Activated T-helper 1 cell treated with anti-CD3 and anti-CD28 coated beads, Interleukin-12 subunit alpha, Interleukin-12 subunit beta, Interleukin-2, Interleukin-4 antibody, amounts not matched to agents 30 ng/mL and 10 ng/mL and 1 ng/mL, durations not matched to agents 14 hours and 24 hours and 36 hours (primary cell): Measurements from ENCODE around the gene ZBTB16. TPM values are rescaled to one million over a fixed set of nuclear protein-coding genes. Genes with fewer than 3 reads are reported as not detected.

Experiments used
- DNase-seq: peaks from one replicate; pipeline ENCODE4 v3.0.0; 2021; ENCODE audit warnings: low spot score
- H3K27ac Mint-ChIP-seq: one replicate; pipeline ENCODE4 v1.8.0; 2021; ENCODE audit warnings: mild to moderate bottlenecking, mixed read lengths
- H3K27me3 Mint-ChIP-seq: one replicate; pipeline ENCODE4 v1.8.0; 2022; ENCODE audit warnings: mild to moderate bottlenecking, moderate library complexity, mixed read lengths; ENCODE audit not compliant: insufficient read depth
- H3K36me3 Mint-ChIP-seq: one replicate; pipeline ENCODE4 v1.8.0; 2021; ENCODE audit warnings: low read depth, mixed read lengths
- H3K4me1 Mint-ChIP-seq: one replicate; pipeline ENCODE4 v1.8.0; 2021; ENCODE audit warnings: low read depth, mixed read lengths
- H3K4me3 Mint-ChIP-seq: one replicate; pipeline ENCODE4 v1.8.0; 2021; ENCODE audit warnings: mild to moderate bottlenecking, moderate library complexity, mixed read lengths
- H3K9me3 Mint-ChIP-seq: one replicate; pipeline ENCODE4 v1.8.0; 2021; ENCODE audit warnings: mixed read lengths
- intact Hi-C: fragments of 100-400 bp; cut with micrococcal nuclease; formaldehyde crosslinking; loops from one replicate; pipeline ENCODE4 v1.15.1; 2024
- total RNA-seq: library from RNA; stranded (reverse); gene quantifications from 2 replicates; pipeline ENCODE4 v1.2.3, GENCODE V29; 2022

Gene ZBTB16
- total RNA-seq, 1 donor from 2014 or later = 3.4 TPM

- Mint-ChIP-seq H3K27me3 (no peaks in the 10 kb centered on the region), H3K9me3 (no peaks in the 10 kb centered on the region), H3K4me1 (peaks cover 55% of the 10 kb centered on the region), H3K4me3 (no peak overlapping the region), H3K36me3 (peaks cover 3% of the 10 kb centered on the region), H3K27ac (no peak overlapping the region)
- DNase-seq = no peak
- intact Hi-C loops = no loop called here
Measured at GRCh38 chr11:114161486-114162250, 102.2 kb downstream of the ZBTB16 start.

GRCh38 chr11:114162719-114163123 is 103.2 kb downstream of the ZBTB16 start:
- H3K4me1 Mint-ChIP-seq = peaks cover 62% of the 10 kb centered on the region
- H3K36me3 Mint-ChIP-seq = peaks cover 3% of the 10 kb centered on the region
- H3K27ac Mint-ChIP-seq = no peak overlapping the region
- no peak overlapping the region for H3K4me3 Mint-ChIP-seq
- DNase-seq = no peak
- H3K27me3 Mint-ChIP-seq = no peaks in the 10 kb centered on the region
- H3K9me3 Mint-ChIP-seq = no peaks in the 10 kb centered on the region
- intact Hi-C loops = no loop called here

GRCh38 chr11:114163229-114163631 is 103.7 kb downstream of the ZBTB16 start:
- Mint-ChIP-seq H3K36me3 (peaks cover 2% of the 10 kb centered on the region), H3K27ac (no peak overlapping the region), H3K27me3 (no peaks in the 10 kb centered on the region), H3K4me1 (peaks cover 62% of the 10 kb centered on the region), H3K9me3 (no peaks in the 10 kb centered on the region), H3K4me3 (no peak overlapping the region)
- no peak for DNase-seq
- intact Hi-C loops = no loop called here

DNA sequence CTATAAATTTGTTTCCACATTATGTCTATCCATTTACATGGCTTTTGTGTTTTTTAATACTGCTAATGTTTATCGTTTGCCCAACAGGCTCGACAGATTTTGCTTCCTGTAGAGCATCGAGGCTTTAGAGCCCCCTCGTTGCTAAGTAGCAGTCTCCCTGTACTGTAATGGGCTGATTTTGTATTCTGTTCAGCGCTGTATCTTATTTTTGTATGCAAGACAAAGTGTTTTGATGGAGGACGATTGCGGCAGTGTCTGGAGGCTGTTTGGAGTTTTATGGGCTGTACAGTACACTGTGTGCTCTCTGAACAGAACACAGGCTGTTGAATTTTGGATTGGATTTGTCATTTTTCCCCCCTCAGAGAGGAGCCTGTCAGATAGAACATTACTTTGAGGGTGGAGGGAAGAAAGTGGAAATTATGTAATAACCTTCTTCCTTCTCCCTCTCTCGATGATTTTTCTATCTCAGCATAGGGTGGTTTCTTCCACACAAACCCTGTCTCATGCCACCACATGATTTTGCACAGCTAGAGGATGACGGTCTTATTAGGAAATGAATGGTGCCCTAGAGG is 104.4 kb downstream of the ZBTB16 start:
- intact Hi-C loops = no loop called here
- no peak overlapping the region for H3K27ac Mint-ChIP-seq
- peaks cover 2% of the 10 kb centered on the region for H3K36me3 Mint-ChIP-seq
- H3K9me3 Mint-ChIP-seq = no peaks in the 10 kb centered on the region
- DNase-seq = no peak
- no peak overlapping the region for H3K4me3 Mint-ChIP-seq
- no peaks in the 10 kb centered on the region for H3K27me3 Mint-ChIP-seq
- peaks cover 65% of the 10 kb centered on the region for H3K4me1 Mint-ChIP-seq

DNA sequence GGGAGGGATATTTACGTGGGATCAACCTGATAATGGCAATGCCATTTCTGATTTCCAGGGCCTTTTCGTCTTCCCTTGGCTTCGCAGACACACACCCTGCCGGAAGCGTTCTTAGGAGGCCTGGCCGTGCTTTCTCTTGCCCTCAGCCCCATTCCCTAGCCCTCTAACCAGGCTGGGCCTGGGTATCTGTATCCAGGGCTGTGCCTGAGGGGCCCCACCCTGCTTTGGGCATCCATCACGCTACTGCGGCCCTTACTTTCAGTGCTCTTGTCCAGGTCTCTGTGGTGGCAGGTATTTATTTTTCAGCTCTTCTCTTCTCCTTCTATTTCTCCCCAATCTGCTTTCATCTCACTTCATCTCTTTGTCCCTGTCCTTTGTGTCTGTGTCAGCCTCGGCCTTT is 105.0 kb downstream of the ZBTB16 start:
- Mint-ChIP-seq H3K9me3 (no peaks in the 10 kb centered on the region), H3K36me3 (peaks cover 2% of the 10 kb centered on the region), H3K4me1 (peaks cover 66% of the 10 kb centered on the region), H3K27me3 (peaks cover 1% of the 10 kb centered on the region), H3K4me3 (no peak overlapping the region), H3K27ac (no peak overlapping the region)
- intact Hi-C loops = no loop called here
- no peak for DNase-seq

GRCh38 chr11:114165326-114166230 is 106.1 kb downstream of the ZBTB16 start:
- intact Hi-C loops = no loop called here
- no peaks in the 10 kb centered on the region for H3K9me3 Mint-ChIP-seq
- peaks cover 58% of the 10 kb centered on the region for H3K4me1 Mint-ChIP-seq

GRCh38 chr11:114166362-114166761 is 106.9 kb downstream of the ZBTB16 start:
- Mint-ChIP-seq H3K9me3 (no peaks in the 10 kb centered on the region), H3K4me3 (no peak overlapping the region), H3K4me1 (peaks cover 50% of the 10 kb centered on the region), H3K27me3 (peaks cover 4% of the 10 kb centered on the region), H3K36me3 (no peaks in the 10 kb centered on the region), H3K27ac (peak overlapping the region; percentile 67)
- intact Hi-C loops = no loop called here
- no peak for DNase-seq

More at GRCh38 chr11:114165326-114166230, 106.1 kb downstream of the ZBTB16 start:
- no peak for DNase-seq
- Mint-ChIP-seq H3K36me3 (peaks cover 2% of the 10 kb centered on the region), H3K27me3 (peaks cover 4% of the 10 kb centered on the region), H3K27ac (peak overlapping the region; percentile 67), H3K4me3 (no peak overlapping the region)

DNA sequence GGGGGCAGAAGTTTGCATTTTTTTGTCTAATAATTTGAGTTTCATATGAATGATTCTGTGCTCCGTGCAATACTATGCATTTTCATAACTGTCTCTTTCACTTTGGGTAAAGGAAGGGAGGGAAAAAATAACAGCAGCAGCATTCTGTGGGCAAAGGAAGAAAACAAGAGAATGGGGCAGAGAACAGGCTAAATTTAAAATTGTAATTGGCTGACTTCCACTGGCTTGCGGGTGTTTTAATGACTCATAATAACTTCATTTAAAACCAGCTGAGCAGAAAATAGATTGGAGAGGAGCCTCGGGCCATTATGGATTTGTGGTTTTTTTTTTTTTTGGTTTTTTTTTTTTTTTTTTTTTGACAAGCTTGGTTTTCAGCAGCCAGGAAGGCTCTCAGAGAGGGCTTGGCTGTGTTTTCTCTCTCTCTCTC is 107.4 kb downstream of the ZBTB16 start:
- Mint-ChIP-seq H3K9me3 (no peaks in the 10 kb centered on the region), H3K36me3 (no peaks in the 10 kb centered on the region), H3K4me3 (peak overlapping the region; percentile 40), H3K27me3 (peaks cover 4% of the 10 kb centered on the region), H3K4me1 (peaks cover 50% of the 10 kb centered on the region), H3K27ac (peak overlapping the region; percentile 75)
- no peak for DNase-seq
- intact Hi-C loops = no loop called here

- H3K4me3 Mint-ChIP-seq = no peak overlapping the region
- H3K36me3 Mint-ChIP-seq = no peaks in the 10 kb centered on the region
- DNase-seq = no peak
- H3K27me3 Mint-ChIP-seq = peaks cover 4% of the 10 kb centered on the region
- intact Hi-C loops = no loop called here
- H3K27ac Mint-ChIP-seq = peak overlapping the region; percentile 51
- no peaks in the 10 kb centered on the region for H3K9me3 Mint-ChIP-seq
- peaks cover 50% of the 10 kb centered on the region for H3K4me1 Mint-ChIP-seq
Measured at GRCh38 chr11:114167355-114167754, 107.8 kb downstream of the ZBTB16 start.

DNA sequence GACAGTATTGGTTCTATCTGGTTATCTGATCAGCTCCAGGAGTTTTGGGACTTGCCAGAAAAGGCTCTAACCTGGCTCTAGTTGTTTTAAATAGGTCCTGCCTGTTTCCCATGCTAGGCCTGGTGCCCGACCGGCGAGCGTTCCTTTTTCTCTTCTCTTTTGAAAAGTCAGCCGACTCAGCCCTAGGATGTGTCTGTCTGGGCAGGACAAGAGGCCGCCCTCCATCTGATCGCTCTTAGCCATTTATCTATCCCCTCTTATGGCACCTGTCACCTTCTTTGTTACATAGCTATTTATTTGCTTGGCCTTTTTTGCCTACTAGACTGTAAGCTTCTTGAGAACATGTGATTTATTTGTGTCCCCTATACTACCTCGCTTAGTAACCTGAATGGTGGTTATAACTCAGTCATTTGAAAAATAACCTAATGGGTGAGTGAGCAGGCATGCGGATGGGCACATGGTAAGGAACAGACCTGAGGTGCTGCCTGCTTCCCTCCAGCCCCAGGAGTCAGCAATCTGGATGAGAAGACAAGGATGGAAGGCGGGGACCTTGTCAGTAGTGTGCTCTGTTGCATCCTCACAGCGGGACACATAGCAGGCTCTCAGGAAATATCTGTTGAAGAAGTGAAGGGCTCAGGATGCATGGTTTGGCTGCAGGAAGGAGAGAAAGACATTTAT is 108.4 kb downstream of the ZBTB16 start:
- Mint-ChIP-seq H3K4me3 (peak overlapping the region; percentile 38), H3K9me3 (no peaks in the 10 kb centered on the region), H3K27ac (peak overlapping the region; percentile 61), H3K36me3 (no peaks in the 10 kb centered on the region), H3K4me1 (peaks cover 56% of the 10 kb centered on the region), H3K27me3 (peaks cover 4% of the 10 kb centered on the region)
- DNase-seq = no peak
- intact Hi-C loops = no loop called here

GRCh38 chr11:114168691-114169090 is 109.2 kb downstream of the ZBTB16 start:
- peaks cover 4% of the 10 kb centered on the region for H3K27me3 Mint-ChIP-seq
- intact Hi-C loops = no loop called here
- H3K4me3 Mint-ChIP-seq = no peak overlapping the region
- peaks cover 63% of the 10 kb centered on the region for H3K4me1 Mint-ChIP-seq
- no peaks in the 10 kb centered on the region for H3K9me3 Mint-ChIP-seq
- H3K27ac Mint-ChIP-seq = no peak overlapping the region
- DNase-seq = no peak
- no peaks in the 10 kb centered on the region for H3K36me3 Mint-ChIP-seq

- H3K9me3 Mint-ChIP-seq = no peaks in the 10 kb centered on the region
- peaks cover 67% of the 10 kb centered on the region for H3K4me1 Mint-ChIP-seq
- intact Hi-C loops = no loop called here
- H3K27ac Mint-ChIP-seq = no peak overlapping the region
- H3K4me3 Mint-ChIP-seq = no peak overlapping the region
- H3K27me3 Mint-ChIP-seq = peaks cover 5% of the 10 kb centered on the region
- no peaks in the 10 kb centered on the region for H3K36me3 Mint-ChIP-seq
- DNase-seq = no peak
Measured at GRCh38 chr11:114169321-114169749, 109.8 kb downstream of the ZBTB16 start.
